GM12878 (cell line): ENCODE data around the gene NOC2L. TPM values are rescaled to one million over a fixed set of nuclear protein-coding genes. Genes with fewer than 3 reads are reported as not detected.

Experiments
- ATAC-seq: fragments of 200-7000 bp; cut with Tn5 transposase; 3 replicates; pipeline ENCODE4 v1.9.1; 2020; ENCODE audit warnings: mild to moderate bottlenecking, moderate library complexity
- BruUV-seq: library from RNA; stranded (reverse); fragments of 400-500 nt; replicated peaks from 2 replicates; lab custom pipeline; 2021; lab: Mats Ljungman, UMichigan
- CTCF ChIA-PET: fragments of 300-600 bp; sonication (Branson Sonifier 250); formaldehyde crosslinking; extraction: SDS; loops from one replicate; lab custom pipeline; 2021; ENCODE audit warnings: inconsistent platforms; lab: Yijun Ruan, JAX
- POLR2A ChIA-PET: fragments of 350-600 bp; formaldehyde crosslinking; extraction: SDS; loops from one replicate; lab custom pipeline; 2021; ENCODE audit warnings: inconsistent platforms; lab: Charles Lee
- RAD21 ChIA-PET: fragments of 300-600 bp; sonication (Branson Sonifier 250); formaldehyde crosslinking; loops from one replicate; lab custom pipeline; 2023; ENCODE audit warnings: antibody characterized with exemption; ENCODE audit not compliant: unreplicated experiment; lab: Charles Lee
- SMC1A ChIA-PET: fragments of 300-600 bp; sonication (Branson Sonifier 250); formaldehyde crosslinking; loops from one replicate; lab custom pipeline; 2023; ENCODE audit not compliant: unreplicated experiment, uncharacterized antibody; lab: Charles Lee
- DNase-seq: peaks from one replicate; pipeline ENCODE4 v3.0.0-alpha.2; 2011; ENCODE audit warnings: low read depth, low spot score
- FAIRE-seq: peaks from 3 replicates; lab custom pipeline; 2011; peaks lifted over from hg19 to GRCh38; lab: Jason Lieb, UNC
- H2AFZ ChIP-seq: 2 replicates; pipeline ENCODE4 v1.6.0; 2011; ENCODE audit warnings: low read depth, low read length, control low read depth; ENCODE audit not compliant: control insufficient read depth
- H3K27ac ChIP-seq: 2 replicates; pipeline ENCODE4 v1.5.1; 2011; ENCODE audit warnings: control low read depth; ENCODE audit not compliant: control insufficient read depth, insufficient read depth
- H3K27me3 ChIP-seq, 2 experiments: replicated peaks in 1 of 2; 2 replicates each; pipeline versions ENCODE4 v1.6.0 to v1.6.1; 2011; ENCODE audit warnings: low read length in 1 of 2; ENCODE audit not compliant: control insufficient read depth in 2 of 2, insufficient read depth in 2 of 2
- H3K36me3 ChIP-seq, 2 experiments: 2 replicates each; pipeline ENCODE4 v1.5.1; 2011; ENCODE audit warnings: low read length in 1 of 2; ENCODE audit not compliant: control insufficient read depth in 2 of 2, insufficient read depth in 2 of 2
- H3K4me1 ChIP-seq: 2 replicates; pipeline ENCODE4 v1.6.1; 2011; ENCODE audit warnings: mild to moderate bottlenecking, low read length, moderate library complexity, mixed read lengths; ENCODE audit not compliant: control insufficient read depth, insufficient read depth
- H3K4me2 ChIP-seq: 2 replicates; pipeline ENCODE4 v1.6.0; 2011; ENCODE audit warnings: control low read depth; ENCODE audit not compliant: control insufficient read depth, insufficient read depth
- H3K4me3 ChIP-seq: fragments of 200-600 bp; sonication (generic); 2 replicates; pipeline ENCODE4 v1.5.1; 2016
- H3K79me2 ChIP-seq: 2 replicates; pipeline ENCODE4 v1.6.0; 2011; ENCODE audit warnings: low read length; ENCODE audit not compliant: control insufficient read depth, insufficient read depth
- H3K9ac ChIP-seq: 2 replicates; pipeline ENCODE4 v1.8.0; 2011; ENCODE audit warnings: low read length, control low read depth, mixed read lengths; ENCODE audit not compliant: control insufficient read depth, insufficient read depth
- H3K9me3 ChIP-seq: replicated peaks from 3 replicates; pipeline ENCODE4 v1.5.1; 2011; ENCODE audit warnings: mild to moderate bottlenecking, low read length; ENCODE audit not compliant: control insufficient read depth, insufficient read depth
- H4K20me1 ChIP-seq: 2 replicates; pipeline ENCODE4 v1.6.0; 2011; ENCODE audit not compliant: control insufficient read depth, insufficient read depth
- BACH1 ChIP-seq: fragments of 450-650 bp; IDR thresholded peaks from 2 replicates; pipeline ENCODE4 v1.6.1; 2017; ENCODE audit warnings: mild to moderate bottlenecking, borderline replicate concordance
- CBX5 ChIP-seq: sonication (generic); IDR thresholded peaks from 2 replicates; pipeline ENCODE4 v1.6.1; 2016; ENCODE audit warnings: low read depth, moderate library complexity, mild to moderate bottlenecking, inconsistent platforms
- GABPA ChIP-seq: IDR thresholded peaks from 2 replicates; pipeline ENCODE4 v1.6.1; 2014; ENCODE audit warnings: antibody characterized with exemption, low read depth, mild to moderate bottlenecking, inconsistent platforms
- GATAD2B ChIP-seq: fragments of 450-650 bp; conservative IDR thresholded peaks from 2 replicates; pipeline ENCODE4 v1.6.1; 2017; ENCODE audit warnings: low read depth, mild to moderate bottlenecking, moderate library complexity
- MTA3 ChIP-seq: IDR thresholded peaks from 2 replicates; pipeline ENCODE4 v1.6.1; 2012; ENCODE audit warnings: low read length, inconsistent platforms, borderline replicate concordance
- PML ChIP-seq: IDR thresholded peaks from 2 replicates; pipeline ENCODE4 v1.6.1; 2012; ENCODE audit warnings: low read length, inconsistent platforms
- POU2F2 ChIP-seq: IDR thresholded peaks from 3 replicates; pipeline ENCODE4 v1.6.1; 2011; ENCODE audit warnings: low read depth, mild to moderate bottlenecking, low read length, borderline replicate concordance
- RB1 ChIP-seq: fragments of 450-650 bp; formaldehyde crosslinking; IDR thresholded peaks from 2 replicates; pipeline ENCODE4 v1.6.1; 2017; ENCODE audit warnings: mild to moderate bottlenecking, borderline replicate concordance
- SMC3 ChIP-seq: IDR thresholded peaks from 2 replicates; pipeline ENCODE4 v1.6.1; 2011; ENCODE audit warnings: low read length, improper control_type of control experiment, borderline replicate concordance
- SREBF2 ChIP-seq: IDR thresholded peaks from 2 replicates; pipeline ENCODE4 v1.6.1; 2012; ENCODE audit warnings: mild to moderate bottlenecking, low read length
- TCF7 ChIP-seq: IDR thresholded peaks from 2 replicates; pipeline ENCODE4 v1.6.1; 2014; ENCODE audit warnings: antibody characterized with exemption, borderline replicate concordance
- ZNF24 ChIP-seq: fragments of 450-650 bp; IDR thresholded peaks from 2 replicates; pipeline ENCODE4 v1.6.1; 2017; ENCODE audit warnings: antibody characterized with exemption, mild to moderate bottlenecking
- ZNF384 ChIP-seq: IDR thresholded peaks from 2 replicates; pipeline ENCODE4 v1.6.1; 2012; ENCODE audit warnings: low read depth, mild to moderate bottlenecking, low read length, improper control_type of control experiment, borderline replicate concordance
- WGBS: methylation state at CpG from one replicate; pipeline ENCODE4 v1.1.6; 2016; ENCODE audit warnings: low lambda C conversion rate; ENCODE audit not compliant: insufficient replicate concordance, insufficient coverage; ENCODE audit errors: missing lambda C conversion rate; 5-methylcytosine and 5-hydroxymethylcytosine counted together
- in situ Hi-C: fragments of 300-500 bp; cut with MboI; formaldehyde crosslinking; loops from 9 replicates; pipeline ENCODE4 v1.14.3; 2018; ENCODE audit warnings: mixed read lengths
- intact Hi-C: fragments of 100-400 bp; cut with micrococcal nuclease; formaldehyde crosslinking; loops from one replicate; pipeline ENCODE4 v1.14.2; 2022; ENCODE audit not compliant: unreplicated experiment
- polyA plus RNA-seq, 11 experiments: library from polyadenylated mRNA; depleted of rRNA in 4 of 11; unstranded in 6 of 11; stranded (reverse) in 5 of 11; fragments of >200 nt; fragmentation: Nextera tagmentation in 4 of 11; fragmentation: Illumina TruSeq in 1 of 11; extraction: Ambion mirVana in 4 of 11; extraction: Trizol in 1 of 11; gene quantifications; 1 replicate in 1 of 11; 2 replicates in 10 of 11; pipeline versions ENCODE4 v1.2.1 to v1.2.3, GENCODE V29; 2011 to 2016; ENCODE audit warnings: inconsistent platforms in 2 of 11, missing spikeins in 2 of 11, low read depth in 1 of 11
- total RNA-seq, 4 experiments: library from RNA; depleted of rRNA in 3 of 4; stranded (reverse); fragments of >200 nt in 3 of 4; fragmentation: Illumina TruSeq in 1 of 4; extraction: Trizol in 1 of 4; gene quantifications; 2 replicates each; pipeline versions ENCODE4 v1.2.1 to v1.2.3, GENCODE V29; 2013 to 2021
- TF ChIP-seq, protein P1 (sequence below): IDR thresholded peaks from 2 replicates; pipeline ENCODE4 v1.6.1; 2011; ENCODE audit warnings: borderline replicate concordance, low read depth, mild to moderate bottlenecking, moderate library complexity, low read length; ENCODE audit not compliant: insufficient read depth, poor library complexity, severe bottlenecking

The NOC2L gene
- total and polyA plus RNA-seq, 10 of the 15 experiments (the other 5 are each of a cell fraction or from before 2014, with no cell fraction given) = 1.3 to 171 (median 64.3) TPM

DNA sequence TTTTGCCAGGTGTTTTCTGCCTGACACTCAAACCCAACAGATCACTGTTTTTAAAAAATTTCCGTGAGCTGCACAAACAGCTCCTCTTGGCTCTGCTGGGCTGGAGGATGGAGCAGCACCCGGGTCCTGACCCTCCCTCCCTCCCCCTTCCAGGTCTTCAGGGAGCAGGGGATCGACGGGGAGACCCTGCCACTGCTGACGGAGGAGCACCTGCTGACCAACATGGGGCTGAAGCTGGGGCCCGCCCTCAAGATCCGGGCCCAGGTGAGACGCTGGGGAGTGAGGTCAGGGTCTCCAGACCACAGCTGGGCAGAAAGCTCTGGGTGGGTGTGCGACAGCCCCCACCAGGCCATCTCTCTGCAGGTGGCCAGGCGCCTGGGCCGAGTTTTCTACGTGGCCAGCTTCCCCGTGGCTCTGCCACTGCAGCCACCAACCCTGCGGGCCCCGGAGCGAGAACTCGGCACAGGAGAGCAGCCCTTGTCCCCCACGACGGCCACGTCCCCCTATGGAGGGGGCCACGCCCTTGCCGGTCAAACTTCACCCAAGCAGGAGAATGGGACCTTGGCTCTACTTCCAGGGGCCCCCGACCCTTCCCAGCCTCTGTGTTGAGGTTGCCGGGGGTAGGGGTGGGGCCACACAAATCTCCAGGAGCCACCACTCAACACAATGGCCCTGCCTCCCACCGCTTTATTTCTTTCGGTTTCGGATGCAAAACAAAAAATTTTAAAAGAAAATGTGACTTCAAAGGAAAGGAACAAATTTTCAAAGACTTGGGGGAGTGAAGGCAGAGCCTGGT, 15.3 kb downstream of the NOC2L start:
- no peaks in the 10 kb centered on the region for H3K79me2 ChIP-seq
- H3K4me1 ChIP-seq = peaks cover 7% of the 10 kb centered on the region; the same call in 1 of the 2 replicates
- in situ Hi-C loops = no loop called here
- no peak for TF ChIP-seq TCF7
- TF ChIP-seq, all 136 proteins: peak for 0
- Histone ChIP-seq H3K9me3 (no peaks in the 10 kb centered on the region), H4K20me1 (no peaks in the 10 kb centered on the region), H3K27me3 (peaks cover 6 to 8% of the 10 kb centered on the region in 2 experiments), H2AFZ (no peak overlapping the region), H3K9ac (no peak overlapping the region), H3K4me2 (no peak overlapping the region), H3K4me3 (no peak overlapping the region), H3K27ac (no peak overlapping the region), H3K36me3 (peaks cover 5 to 11% of the 10 kb centered on the region in 2 experiments; a peak in 3 of 4 replicates)
- ATAC-seq (no peak), DNase-seq (no peak), FAIRE-seq (no peak)
- ChIA-PET CTCF (no interaction called here), SMC1A (no interaction called here), RAD21 (no interaction called here), POLR2A (interaction anchor here (0.6 to 1.3 kb wide), 2 partner anchors 29 to 39 kb away, joined by 3 to 5 read pairs; no protein-coding TSS in a partner anchor)
- intact Hi-C loops = loop anchor here (5.0 kb wide), 1 partner anchor 36 kb away; no protein-coding TSS in a partner anchor
- BruUV-seq = no TSS peak
- 89% methylated on average over 27 of the region's 27 CpGs for WGBS

DNA sequence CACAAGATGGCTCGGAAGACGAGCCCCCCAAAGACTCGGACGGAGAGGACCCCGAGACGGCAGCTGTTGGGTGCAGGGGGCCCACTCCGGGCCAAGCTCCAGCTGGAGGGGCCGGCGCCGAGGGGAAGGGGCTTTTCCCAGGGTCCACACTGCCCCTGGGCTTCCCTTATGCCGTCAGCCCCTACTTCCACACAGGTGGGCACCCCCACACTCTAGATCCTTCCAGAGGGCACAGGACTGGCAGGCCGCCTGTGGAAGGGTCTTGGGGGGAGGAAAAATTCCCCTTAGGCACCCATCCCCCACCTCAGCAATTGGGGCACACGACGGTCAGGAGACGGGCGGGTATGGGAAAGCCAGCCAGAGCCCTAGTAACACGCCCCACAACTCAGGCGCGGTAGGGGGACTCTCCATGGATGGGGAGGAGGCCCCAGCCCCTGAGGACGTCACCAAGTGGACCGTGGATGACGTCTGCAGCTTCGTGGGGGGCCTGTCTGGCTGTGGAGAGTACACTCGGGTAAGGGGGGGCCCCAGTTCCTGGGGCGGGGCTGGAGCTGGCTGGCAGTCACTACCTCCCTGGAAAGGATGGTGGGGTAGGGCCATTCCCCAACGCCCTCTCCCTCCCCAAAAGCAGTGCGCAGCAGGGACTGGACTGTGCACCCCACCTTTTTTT, 16.1 kb downstream of the NOC2L start:
- H3K4me1 ChIP-seq = peaks cover 7% of the 10 kb centered on the region; the same call in 1 of the 2 replicates
- no peaks in the 10 kb centered on the region for H4K20me1 ChIP-seq
- FAIRE-seq (no peak), DNase-seq (no peak), ATAC-seq (no peak)
- peaks cover 0 to 7% of the 10 kb centered on the region in 2 experiments; a peak in 3 of 4 replicates for H3K36me3 ChIP-seq
- WGBS = 34% methylated on average over 27 of the region's 27 CpGs
- SMC1A ChIA-PET = no interaction called here
- H3K9ac ChIP-seq = no peak overlapping the region
- no peak overlapping the region for H3K4me3 ChIP-seq
- no peak overlapping the region for H3K27ac ChIP-seq
- H3K4me2 ChIP-seq = no peak overlapping the region
- RAD21 ChIA-PET = interaction anchor here (0.9 kb wide), 1 partner anchor 24 kb away, joined by 4 read pairs; no protein-coding TSS in a partner anchor
- peaks cover 6 to 8% of the 10 kb centered on the region in 2 experiments for H3K27me3 ChIP-seq
- intact Hi-C loops (loop anchor here (5.0 kb wide), 1 partner anchor 36 kb away; no protein-coding TSS in a partner anchor), in situ Hi-C loops (no loop called here)
- H2AFZ ChIP-seq = no peak overlapping the region
- CTCF ChIA-PET = interaction anchor here (0.6 to 1.1 kb wide), 2 partner anchors 38 to 338 kb away, joined by 3 to 4 read pairs; no protein-coding TSS in a partner anchor
- POLR2A ChIA-PET = interaction anchor here (0.6 to 1.3 kb wide), 3 partner anchors 28 to 664 kb away, joined by 3 to 7 read pairs (median 5); no protein-coding TSS in a partner anchor
- no TSS peak for BruUV-seq
- no peaks in the 10 kb centered on the region for H3K79me2 ChIP-seq
- H3K9me3 ChIP-seq = no peaks in the 10 kb centered on the region
- TF ChIP-seq GABPA (no peak), GATAD2B (no peak), SREBF2 (no peak), POU2F2 (no peak), ZNF24 (no peak), BACH1 (no peak), RB1 (no peak), ZNF384 (no peak), PML (0 out of 2 replicates have a peak, but pooled peaks have one; percentile 32), CBX5 (no peak), SMC3 (no peak), MTA3 (peak; percentile 64; the same call in 1 of the 2 replicates)
- TF ChIP-seq, protein P1, sequence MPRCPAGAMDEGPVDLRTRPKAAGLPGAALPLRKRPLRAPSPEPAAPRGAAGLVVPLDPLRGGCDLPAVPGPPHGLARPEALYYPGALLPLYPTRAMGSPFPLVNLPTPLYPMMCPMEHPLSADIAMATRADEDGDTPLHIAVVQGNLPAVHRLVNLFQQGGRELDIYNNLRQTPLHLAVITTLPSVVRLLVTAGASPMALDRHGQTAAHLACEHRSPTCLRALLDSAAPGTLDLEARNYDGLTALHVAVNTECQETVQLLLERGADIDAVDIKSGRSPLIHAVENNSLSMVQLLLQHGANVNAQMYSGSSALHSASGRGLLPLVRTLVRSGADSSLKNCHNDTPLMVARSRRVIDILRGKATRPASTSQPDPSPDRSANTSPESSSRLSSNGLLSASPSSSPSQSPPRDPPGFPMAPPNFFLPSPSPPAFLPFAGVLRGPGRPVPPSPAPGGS = peak; percentile 20
